Liver (tissue), 9 donors: Measurements from ENCODE around the gene HFM1. TPM values are rescaled to one million over a fixed set of nuclear protein-coding genes. Genes with fewer than 3 reads are reported as not detected.

Source experiments
- DNase-seq: peaks from one replicate; pipeline ENCODE4 v3.0.0-alpha.2; 2017; ENCODE audit warnings: low spot score
- H3K27ac ChIP-seq, 2 donors: one replicate each; pipeline ENCODE4 v1.7.0; 2013; ENCODE audit warnings: inconsistent platforms in 2 of 2, low read length in 2 of 2, control low read depth in 1 of 2, low read depth in 1 of 2, mild to moderate bottlenecking in 1 of 2
- H3K27me3 ChIP-seq, 4 donors: one replicate each; pipeline versions ENCODE4 v1.6.1 to v1.7.0; 2013; ENCODE audit warnings: low read length in 3 of 4, inconsistent platforms in 1 of 4, mild to moderate bottlenecking in 1 of 4, moderate library complexity in 1 of 4; ENCODE audit not compliant: control insufficient read depth in 4 of 4, insufficient read depth in 4 of 4
- H3K36me3 ChIP-seq, 4 donors: one replicate each; pipeline versions ENCODE4 v1.6.1 to v1.7.0; 2013; ENCODE audit warnings: low read length in 3 of 4, mild to moderate bottlenecking in 3 of 4, low read depth in 1 of 4, moderate library complexity in 1 of 4; ENCODE audit not compliant: control insufficient read depth in 4 of 4, insufficient read depth in 3 of 4
- H3K4me1 ChIP-seq, 4 donors: one replicate each; pipeline versions ENCODE4 v1.6.1 to v1.7.0; 2013; ENCODE audit warnings: low read length in 3 of 4, mild to moderate bottlenecking in 3 of 4, moderate library complexity in 1 of 4; ENCODE audit not compliant: control insufficient read depth in 4 of 4, insufficient read depth in 4 of 4
- H3K4me3 ChIP-seq, 3 donors: one replicate each; pipeline versions ENCODE4 v1.6.1 to v1.7.0; 2013; ENCODE audit warnings: low read length in 3 of 3, control low read depth in 1 of 3, low read depth in 1 of 3, mild to moderate bottlenecking in 1 of 3
- H3K9ac ChIP-seq, 2 donors: one replicate each; pipeline ENCODE4 v1.7.0; 2013; ENCODE audit warnings: low read length in 2 of 2, mild to moderate bottlenecking in 2 of 2, moderate library complexity in 2 of 2, control low read depth in 1 of 2, low read depth in 1 of 2
- H3K9me3 ChIP-seq, 4 donors: one replicate each; pipeline versions ENCODE4 v1.6.1 to v1.7.0; 2013; ENCODE audit warnings: low read length in 3 of 4; ENCODE audit not compliant: control insufficient read depth in 4 of 4
- CTCF ChIP-seq: fragments of 150-350 bp; IDR thresholded peaks from 2 replicates; pipeline ENCODE4 v1.5.1; 2017; ENCODE audit warnings: improper control_type of control experiment, low read depth, low read length; ENCODE audit not compliant: missing input control
- EGR1 ChIP-seq, 2 donors: IDR thresholded peaks; 2 replicates each; pipeline ENCODE4 v1.6.1; 2016 to 2018; ENCODE audit warnings: antibody characterized with exemption in 2 of 2, low read depth in 2 of 2
- FOXA1 ChIP-seq: IDR thresholded peaks from 2 replicates; pipeline ENCODE4 v1.6.1; 2016; ENCODE audit warnings: antibody characterized with exemption
- FOXA2 ChIP-seq: IDR thresholded peaks from 2 replicates; pipeline ENCODE4 v1.6.1; 2016; ENCODE audit warnings: antibody characterized with exemption
- GABPA ChIP-seq, 2 donors: IDR thresholded peaks in 1 of 2; conservative IDR thresholded peaks in 1 of 2; 2 replicates each; pipeline ENCODE4 v1.6.1; 2016; ENCODE audit warnings: antibody characterized with exemption in 2 of 2, mild to moderate bottlenecking in 1 of 2, moderate library complexity in 1 of 2
- HNF4A ChIP-seq, 2 donors: conservative IDR thresholded peaks; 2 replicates each; pipeline ENCODE4 v1.6.1; 2016; ENCODE audit warnings: antibody characterized with exemption in 2 of 2, mild to moderate bottlenecking in 2 of 2
- HNF4G ChIP-seq: IDR thresholded peaks from 2 replicates; pipeline ENCODE4 v1.6.1; 2016; ENCODE audit warnings: antibody characterized with exemption
- JUND ChIP-seq, 2 donors: IDR thresholded peaks; 2 replicates each; pipeline ENCODE4 v1.6.1; 2016; ENCODE audit warnings: antibody characterized with exemption in 2 of 2
- MAX ChIP-seq: IDR thresholded peaks from 2 replicates; pipeline ENCODE4 v1.6.1; 2016; ENCODE audit warnings: antibody characterized with exemption
- NR2F2 ChIP-seq: IDR thresholded peaks from 2 replicates; pipeline ENCODE4 v1.6.1; 2016; ENCODE audit warnings: antibody characterized with exemption
- RAD21 ChIP-seq, 2 donors: IDR thresholded peaks; 2 replicates each; pipeline ENCODE4 v1.6.1; 2016; ENCODE audit warnings: antibody characterized with exemption in 2 of 2, mild to moderate bottlenecking in 2 of 2
- REST ChIP-seq: IDR thresholded peaks from 2 replicates; pipeline ENCODE4 v1.6.1; 2016; ENCODE audit warnings: antibody characterized with exemption, mild to moderate bottlenecking
- RXRA ChIP-seq, 2 donors: IDR thresholded peaks; 2 replicates each; pipeline ENCODE4 v1.6.1; 2017 to 2018; ENCODE audit warnings: antibody characterized with exemption in 2 of 2, mild to moderate bottlenecking in 1 of 2
- SP1 ChIP-seq: IDR thresholded peaks from 2 replicates; pipeline ENCODE4 v1.6.1; 2018; ENCODE audit warnings: antibody characterized with exemption, mild to moderate bottlenecking
- TAF1 ChIP-seq: conservative IDR thresholded peaks from 2 replicates; pipeline ENCODE4 v1.6.1; 2016; ENCODE audit warnings: antibody characterized with exemption, mild to moderate bottlenecking
- YY1 ChIP-seq: IDR thresholded peaks from 2 replicates; pipeline ENCODE4 v1.6.1; 2016; ENCODE audit warnings: antibody characterized with exemption, mild to moderate bottlenecking
- ZBTB33 ChIP-seq: IDR thresholded peaks from 2 replicates; pipeline ENCODE4 v1.6.1; 2016; ENCODE audit warnings: antibody characterized with exemption
- WGBS: extraction: QIAGEN DNeasy Blood & Tissue Kit; methylation state at CpG from one replicate; pipeline ENCODE4 v1.1.7; 2013; 5-methylcytosine and 5-hydroxymethylcytosine counted together
- polyA plus RNA-seq, 2 donors: library from polyadenylated mRNA; stranded (reverse) in 1 of 2; unstranded in 1 of 2; fragments of 200-250 nt in 1 of 2; fragments of >200 nt in 1 of 2; fragmentation: Nextera tagmentation in 1 of 2; extraction: Ambion mirVana in 1 of 2; gene quantifications; one replicate each; pipeline versions ENCODE4 v1.2.1 to v1.2.3, GENCODE V29; 2013 to 2015
- total RNA-seq, 2 donors: library from RNA; depleted of rRNA; stranded (reverse); fragments of >200 nt; gene quantifications; one replicate each; pipeline ENCODE4 v1.2.3, GENCODE V29; 2014
- donor health status: healthy.
- donor health status: healthy.
- donor health status: healthy.
- donor health status: healthy.
- donor health status: healthy.

Gene HFM1
- total and polyA plus RNA-seq, 4 donors, result 0.01 to 2.8 (median 0.29) TPM

GRCh38 chr1:91325456-91325855, 79.2 kb downstream of the HFM1 start:
- H3K36me3 ChIP-seq, result no peaks in the 10 kb centered on the region
- DNase-seq, result no peak
- no peaks in the 10 kb centered on the region for H3K4me1 ChIP-seq
- no peak overlapping the region for H3K9ac ChIP-seq
- 94% methylated on average over 2 of the region's 2 CpGs for WGBS
- TF ChIP-seq HNF4A (conservative IDR thresholded peaks at IDR 0.05) (no peak), ZBTB33 (no peak), JUND (IDR thresholded peaks at IDR 0.05) (no peak), GABPA (IDR thresholded peaks at IDR 0.05 in 1 of 2, conservative IDR thresholded peaks at IDR 0.05 in 1 of 2) (no peak), CTCF (no peak), RXRA (IDR thresholded peaks at IDR 0.05) (no peak), FOXA2 (no peak), HNF4G (no peak), YY1 (no peak), TAF1 (no peak), MAX (no peak), REST (no peak), RAD21 (IDR thresholded peaks at IDR 0.05) (no peak), FOXA1 (no peak), NR2F2 (no peak), EGR1 (IDR thresholded peaks at IDR 0.05; ENCODE audit: low read depth in 2 of 2) (no peak), SP1 (no peak)
- H3K27ac ChIP-seq, result no peak overlapping the region
- H3K27me3 ChIP-seq, result no peaks in the 10 kb centered on the region
- no peaks in the 10 kb centered on the region for H3K9me3 ChIP-seq
- no peak overlapping the region for H3K4me3 ChIP-seq

- Histone ChIP-seq H3K4me3 (no peak overlapping the region), H3K27me3 (no peaks in the 10 kb centered on the region), H3K27ac (no peak overlapping the region), H3K9me3 (no peaks in the 10 kb centered on the region), H3K4me1 (no peaks in the 10 kb centered on the region), H3K9ac (no peak overlapping the region), H3K36me3 (no peaks in the 10 kb centered on the region)
- 82% methylated on average over 2 of the region's 2 CpGs for WGBS
- no peak for DNase-seq
- TF ChIP-seq CTCF, result no peak
- TF ChIP-seq REST, result no peak
- no peak for TF ChIP-seq ZBTB33
- TF ChIP-seq TAF1, result no peak
- no peak for TF ChIP-seq HNF4A (conservative IDR thresholded peaks at IDR 0.05)
Measured at GRCh38 chr1:91314643-91315042, 90.0 kb downstream of the HFM1 start.
